ENCODE data around the gene OR4E1.
"Not testable (repeated sequence)": the region's sequence is repeated elsewhere in the genome, so short reads cannot be mapped to it uniquely, and the experiment has no call there.

The OR4E1 gene, protein sequence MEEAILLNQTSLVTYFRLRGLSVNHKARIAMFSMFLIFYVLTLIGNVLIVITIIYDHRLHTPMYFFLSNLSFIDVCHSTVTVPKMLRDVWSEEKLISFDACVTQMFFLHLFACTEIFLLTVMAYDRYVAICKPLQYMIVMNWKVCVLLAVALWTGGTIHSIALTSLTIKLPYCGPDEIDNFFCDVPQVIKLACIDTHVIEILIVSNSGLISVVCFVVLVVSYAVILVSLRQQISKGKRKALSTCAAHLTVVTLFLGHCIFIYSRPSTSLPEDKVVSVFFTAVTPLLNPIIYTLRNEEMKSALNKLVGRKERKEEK

DNA sequence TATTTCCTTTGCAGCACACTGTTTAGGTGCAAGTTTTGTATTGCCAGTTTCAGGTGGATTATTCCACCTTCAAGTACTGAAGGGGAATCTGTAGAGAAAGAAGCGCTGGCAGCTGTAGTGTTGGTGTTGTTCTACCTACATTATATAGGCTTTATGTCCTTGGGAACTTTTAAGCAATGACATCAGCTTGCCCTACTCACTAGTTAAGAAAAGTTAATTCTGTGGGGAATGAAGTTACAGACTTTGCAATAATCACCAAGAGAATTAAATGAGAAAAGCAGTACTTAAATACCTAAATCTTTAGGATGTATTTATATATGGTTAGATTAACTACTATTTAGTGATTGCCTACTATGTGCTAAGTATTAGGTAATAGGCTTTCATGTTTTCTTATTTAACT lies at the start of gene OR4E1:
Gene OR4E1, minus strand, starts transcription at position 101 of the 400 bp plus-strand sequence. CDS start 2,883 bp downstream, outside the sequence.
- DNase-seq = no peak

DNA sequence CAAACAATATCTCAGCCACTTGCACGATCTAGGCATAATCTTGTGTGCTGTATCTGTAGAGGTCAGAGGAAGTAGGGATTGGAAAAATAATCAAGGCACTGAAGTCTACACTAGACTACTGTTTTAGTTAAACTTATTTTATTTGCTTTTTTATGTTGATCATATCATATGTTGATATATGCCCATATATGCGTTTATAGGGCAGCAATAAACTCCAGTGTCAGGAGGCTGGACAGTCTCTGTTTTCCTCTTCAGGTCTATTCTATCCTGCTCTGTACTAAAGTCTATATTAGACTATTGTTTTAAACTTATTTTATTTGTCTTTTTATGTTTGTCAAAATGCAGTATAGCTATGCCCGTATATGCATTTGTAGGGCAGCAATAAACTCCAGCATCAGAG lies 47.9 kb upstream of the OR4E1 start:
- no peak for DNase-seq

DNA sequence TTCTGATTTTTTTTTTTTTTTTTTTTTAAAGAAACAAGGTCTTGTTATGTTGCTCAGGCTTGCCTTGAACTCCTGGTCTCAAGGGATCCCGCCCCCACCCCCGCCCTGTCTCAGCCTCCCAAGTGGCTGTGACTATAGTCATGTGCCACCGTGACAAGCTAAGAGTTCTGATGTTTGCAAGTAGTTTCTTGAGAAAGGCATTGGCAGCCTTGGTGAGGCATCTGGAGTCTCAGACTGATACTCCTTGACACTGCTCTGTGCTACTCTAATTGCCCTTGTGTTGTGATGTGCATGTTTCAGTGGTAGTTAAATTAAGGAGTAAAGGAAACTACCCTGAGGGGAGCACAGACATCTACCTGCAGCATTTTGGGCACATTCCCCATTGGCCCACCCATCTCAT lies 46.2 kb upstream of the OR4E1 start:
- DNase-seq = no peak

DNA sequence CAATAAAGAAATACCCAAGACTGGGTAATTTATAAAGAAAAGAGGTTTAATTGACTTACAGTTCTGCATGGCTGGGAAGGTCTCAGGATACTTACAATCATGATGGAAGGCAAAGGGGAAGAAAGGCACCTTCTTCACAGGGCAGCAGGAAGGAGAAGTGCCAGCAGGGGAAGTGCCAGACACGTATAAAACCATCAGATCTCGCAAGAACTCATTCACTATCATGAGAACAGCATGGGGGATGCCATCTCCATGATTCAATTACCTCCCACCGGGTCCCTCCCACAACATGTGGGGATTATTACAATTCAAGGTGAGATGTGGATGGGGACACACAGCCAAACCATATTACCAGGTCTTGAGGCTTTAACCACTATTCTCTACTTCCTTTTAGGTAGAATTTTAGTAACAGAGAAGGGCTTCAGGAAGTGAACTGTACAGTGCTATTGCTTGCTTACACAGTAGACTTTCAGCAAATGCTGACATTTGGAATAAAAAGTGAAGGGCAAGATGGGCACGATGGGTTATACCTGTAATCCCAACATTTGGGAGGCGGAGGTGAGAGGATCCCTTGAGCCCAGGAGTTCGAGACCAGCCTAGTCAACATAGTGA lies 40.8 kb upstream of the OR4E1 start:
- no peak for DNase-seq

DNA sequence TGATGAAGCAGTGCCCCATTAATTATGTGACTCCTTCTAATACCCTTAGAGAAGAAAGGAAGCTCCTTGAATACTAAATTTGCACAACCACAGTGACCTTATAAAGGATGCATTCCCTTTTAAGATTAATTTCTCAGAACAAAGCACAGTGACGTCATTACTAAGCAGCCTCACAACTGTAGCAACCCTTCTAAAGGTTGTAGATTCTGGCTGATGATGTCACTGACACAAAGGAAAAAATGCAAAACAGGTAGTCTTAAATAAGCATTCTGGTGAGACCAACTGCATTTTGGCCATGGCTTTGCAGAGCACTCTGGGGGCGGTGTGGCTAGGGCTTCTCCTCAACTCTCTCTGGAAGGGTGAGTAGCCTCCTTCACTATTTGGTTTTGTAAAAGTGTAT lies 38.4 kb upstream of the OR4E1 start:
- DNase-seq = no peak

DNA sequence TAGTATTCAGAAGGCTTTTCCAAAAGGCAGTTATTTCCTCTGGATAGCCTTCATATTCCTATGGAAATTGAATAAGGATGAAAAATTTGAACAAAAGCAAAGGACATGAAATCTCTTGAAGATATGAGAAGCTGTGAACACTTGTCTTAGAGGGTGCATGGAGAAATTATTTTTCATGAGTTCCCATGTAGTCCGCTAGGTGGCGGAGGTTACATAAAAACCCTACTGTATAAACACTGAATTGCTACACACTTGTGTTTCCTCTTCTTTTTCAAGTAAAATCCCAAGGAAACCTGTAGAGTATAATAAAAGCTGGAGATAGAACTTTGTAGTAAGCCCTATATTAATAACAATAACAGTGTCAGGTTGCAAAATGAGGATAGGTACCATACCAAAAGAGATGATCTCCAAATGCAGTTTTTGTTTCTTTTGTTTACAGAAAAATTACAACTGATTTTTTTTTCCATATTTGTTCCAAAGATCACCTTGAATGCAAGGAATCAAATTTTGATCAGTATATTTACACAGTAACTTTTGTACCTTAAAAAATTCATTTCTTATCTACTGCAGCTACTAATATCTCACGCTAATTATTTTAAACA lies 37.8 kb upstream of the OR4E1 start:
- peak; percentile 18 for DNase-seq

DNA sequence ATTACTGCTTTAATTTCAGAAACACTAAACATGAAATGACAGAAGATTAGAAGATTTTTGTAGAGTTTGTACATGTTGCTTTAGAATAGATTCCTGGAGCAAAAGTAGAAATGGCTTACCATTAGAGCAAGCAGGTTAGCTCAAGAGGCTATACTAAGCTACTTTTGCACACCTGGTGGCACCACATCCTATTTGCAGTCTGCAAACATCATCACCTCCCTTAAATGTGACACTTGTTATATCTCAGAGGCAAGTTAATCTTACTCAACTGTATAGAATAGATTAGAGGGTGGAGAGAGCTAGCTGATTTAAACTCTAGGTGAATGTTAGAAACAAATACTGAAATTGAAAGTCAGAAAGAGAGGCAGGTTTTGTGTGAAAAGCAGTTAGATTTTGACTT lies 30.7 kb upstream of the OR4E1 start:
- no peak for DNase-seq

DNA sequence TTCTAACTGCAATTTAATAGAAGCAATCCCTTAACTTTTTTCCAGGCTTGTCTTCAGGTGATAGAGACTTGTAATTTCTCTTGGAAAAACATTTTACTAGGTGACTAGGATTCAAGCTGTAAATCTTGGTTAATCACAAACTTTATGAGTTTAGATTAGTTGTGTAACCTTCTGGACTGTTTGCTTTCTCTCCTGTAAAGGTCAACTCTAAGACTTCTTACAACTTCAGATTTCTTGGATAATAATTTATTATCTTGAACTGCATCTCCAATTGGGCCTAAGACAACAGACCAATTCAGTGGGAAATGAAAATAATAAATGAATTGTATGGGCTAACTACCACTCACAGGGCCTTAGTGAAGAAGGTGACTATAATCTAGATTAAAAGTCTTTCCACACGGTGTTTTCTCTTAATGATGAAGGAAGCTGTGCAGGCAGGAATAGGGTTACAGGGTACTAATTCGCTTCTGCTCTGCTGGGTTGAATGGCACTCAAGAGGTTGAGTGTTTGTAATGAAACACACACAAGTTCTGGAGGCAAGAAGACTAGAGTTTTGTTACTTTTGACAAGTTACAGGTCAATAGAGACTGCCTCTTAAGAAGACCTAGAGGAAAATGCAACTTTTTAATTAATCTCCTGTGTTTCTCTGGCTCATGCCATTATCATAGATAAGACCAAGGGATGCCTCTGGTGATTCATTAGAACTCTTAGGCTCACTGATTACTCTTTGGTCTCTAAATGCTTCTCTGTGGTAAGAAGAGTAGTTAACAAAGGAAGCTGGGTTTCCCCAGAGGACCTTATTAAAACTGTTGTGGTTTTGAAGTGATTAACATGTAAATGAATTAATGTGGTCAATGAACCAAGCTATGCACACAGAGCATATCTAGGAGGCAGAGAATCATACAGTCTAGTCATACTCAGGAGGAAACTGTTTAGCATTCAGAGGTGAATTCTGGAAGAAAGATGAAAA lies 30.0 kb upstream of the OR4E1 start:
- no peak for DNase-seq

DNA sequence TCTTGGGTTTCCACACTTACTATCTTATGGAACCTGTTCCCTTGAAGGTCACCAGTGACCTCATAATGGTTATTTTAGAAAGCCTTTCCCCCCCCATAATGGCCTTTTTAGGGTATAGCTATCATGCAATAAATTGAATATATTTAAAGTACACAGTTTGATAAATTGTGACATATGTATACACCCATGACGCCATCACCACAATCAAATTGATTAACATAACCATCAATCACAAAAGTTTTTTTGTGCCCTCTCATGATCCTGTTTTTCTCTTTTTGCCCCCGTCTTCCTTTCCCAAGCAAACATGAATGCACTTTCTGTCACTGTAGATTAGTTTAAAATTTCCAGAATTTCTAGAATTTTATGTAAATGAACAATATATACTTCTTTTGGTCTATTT lies 28.7 kb upstream of the OR4E1 start:
- no peak for DNase-seq

DNA sequence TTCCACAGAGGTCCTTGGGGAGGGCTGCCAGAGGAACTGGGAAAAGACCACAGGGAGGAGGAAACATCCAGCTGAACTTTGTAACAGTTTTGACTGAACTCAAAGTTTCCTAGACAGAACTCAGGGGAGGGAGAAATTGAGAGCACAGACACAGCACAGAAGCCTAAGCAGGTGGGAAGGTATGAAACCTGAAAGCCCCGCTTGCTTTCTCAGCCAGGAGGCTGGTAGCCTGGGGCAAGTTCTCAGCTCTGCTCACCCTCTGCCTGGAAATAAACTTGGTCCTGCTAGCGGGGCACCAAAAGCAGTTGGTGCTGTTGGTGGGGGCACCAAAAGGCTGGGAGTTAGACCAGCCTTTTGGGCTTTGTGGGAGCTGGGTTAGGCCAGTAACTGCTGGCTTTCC lies 25.9 kb upstream of the OR4E1 start:
- no peak for DNase-seq

DNA sequence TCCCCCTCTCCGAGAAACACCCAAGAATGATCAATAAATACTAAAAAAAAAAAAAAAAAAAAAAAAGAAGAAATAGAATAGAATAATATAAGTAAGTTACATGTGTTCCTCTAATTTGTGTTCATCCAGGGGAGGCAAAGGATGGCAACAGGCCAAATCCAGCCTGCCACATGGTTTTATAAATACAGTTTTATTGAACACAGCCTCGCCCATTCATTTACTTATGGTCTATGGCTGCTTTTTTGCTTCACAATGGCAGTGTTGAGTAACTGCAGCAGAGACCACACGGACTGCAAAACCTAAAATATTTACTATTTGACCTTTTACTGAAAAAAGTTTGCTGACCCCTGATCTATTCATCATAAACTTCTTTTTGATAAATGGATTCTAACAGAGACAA lies 24.9 kb upstream of the OR4E1 start:
- not testable (repeated sequence) for DNase-seq

DNA sequence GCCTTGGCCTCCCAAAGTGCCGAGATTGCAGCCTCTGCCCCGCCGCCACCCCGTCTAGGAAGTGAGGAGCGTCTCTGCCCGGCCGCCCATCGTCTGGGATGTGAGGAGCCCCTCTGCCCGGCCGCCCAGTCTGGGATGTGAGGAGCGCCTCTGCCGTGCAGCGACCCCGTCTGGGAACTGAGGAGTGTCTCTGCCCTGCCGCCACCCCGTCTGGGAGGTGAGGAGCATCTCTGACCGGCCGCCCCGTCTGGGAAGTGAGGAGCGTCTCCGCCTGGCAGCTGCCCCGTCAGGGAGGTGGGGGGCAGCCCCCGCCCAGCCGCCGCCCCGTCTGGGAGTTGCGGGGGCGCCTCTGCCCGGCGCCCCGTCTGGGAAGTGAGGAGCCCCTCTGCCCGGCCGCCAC lies 24.0 kb upstream of the OR4E1 start:
- DNase-seq = not testable (repeated sequence)

DNA sequence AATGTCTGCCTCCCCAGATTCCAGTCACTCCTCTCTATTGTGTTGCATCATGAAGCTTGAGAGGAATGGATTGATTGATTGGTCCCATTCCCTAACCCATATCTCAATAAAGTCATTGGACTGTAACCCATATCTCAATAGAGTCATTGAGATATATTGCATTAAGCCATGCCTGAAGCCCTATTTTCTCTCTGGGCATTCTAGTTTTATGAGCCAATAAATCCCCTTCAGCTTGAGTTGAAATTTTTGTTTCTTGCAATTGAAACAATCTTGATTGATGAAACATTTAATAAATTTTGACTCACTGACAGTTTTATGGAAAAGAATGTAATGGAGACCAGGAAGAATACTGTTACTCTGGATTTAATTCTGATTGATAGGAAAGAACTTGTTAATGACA lies 20.8 kb upstream of the OR4E1 start:
- DNase-seq = no peak

DNA sequence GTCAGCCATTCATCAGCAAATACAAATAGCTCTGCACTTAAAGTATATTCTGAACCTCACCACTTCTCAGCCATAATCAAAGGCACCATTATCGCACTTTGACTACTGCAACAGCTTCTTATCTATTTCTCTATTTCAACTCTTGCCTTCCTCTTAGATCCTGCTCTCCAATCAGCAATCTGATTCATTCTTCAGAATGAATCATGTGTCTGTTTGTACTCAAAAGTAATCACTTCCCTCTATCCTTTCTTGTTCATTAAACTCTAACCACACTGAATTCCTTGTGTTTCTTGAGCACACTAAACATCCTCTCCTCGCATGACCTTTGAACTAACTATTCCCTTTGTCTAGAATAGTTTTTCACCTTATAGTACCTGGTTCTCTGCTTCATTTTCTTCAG lies 12.8 kb upstream of the OR4E1 start:
- no peak for DNase-seq

DNA sequence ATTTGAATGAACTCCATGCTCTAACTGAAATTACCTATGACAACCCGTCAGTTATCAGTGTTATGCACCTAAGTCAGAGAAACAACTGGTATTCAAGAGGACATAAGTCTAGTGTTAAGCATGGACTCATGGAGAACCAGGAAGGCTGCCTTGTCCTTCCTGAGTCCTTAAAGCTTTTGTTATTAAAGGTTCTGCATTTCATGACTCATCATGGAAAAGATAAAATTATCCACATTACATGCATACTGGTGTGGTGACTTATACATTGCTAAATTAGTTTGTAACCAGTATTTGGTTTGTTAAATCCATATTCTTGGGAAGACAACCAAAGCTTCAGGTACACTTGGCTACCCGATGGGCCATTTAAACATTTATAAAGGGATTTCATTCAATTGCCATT lies 6.5 kb upstream of the OR4E1 start:
- no peak for DNase-seq

DNA sequence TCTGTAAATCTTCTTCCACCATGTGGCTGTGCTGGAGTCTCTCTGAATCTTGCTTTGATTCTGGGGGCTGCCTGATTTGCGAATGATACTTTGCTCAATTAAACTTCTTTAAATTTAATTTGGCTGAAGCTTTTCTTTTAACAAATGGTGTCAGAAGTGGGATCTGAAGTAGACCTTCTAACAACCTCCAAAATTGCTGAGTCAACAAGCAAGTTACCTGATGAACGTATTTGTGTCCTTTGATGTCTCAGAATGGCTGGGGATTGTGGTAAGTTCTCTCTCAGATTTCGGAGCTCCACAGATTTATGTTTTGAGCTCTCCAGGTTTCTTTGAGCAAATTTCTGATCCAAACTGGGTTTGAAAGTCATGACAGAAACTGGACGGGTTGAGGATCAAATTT lies 1.9 kb upstream of the OR4E1 start:
- DNase-seq = no peak

DNA sequence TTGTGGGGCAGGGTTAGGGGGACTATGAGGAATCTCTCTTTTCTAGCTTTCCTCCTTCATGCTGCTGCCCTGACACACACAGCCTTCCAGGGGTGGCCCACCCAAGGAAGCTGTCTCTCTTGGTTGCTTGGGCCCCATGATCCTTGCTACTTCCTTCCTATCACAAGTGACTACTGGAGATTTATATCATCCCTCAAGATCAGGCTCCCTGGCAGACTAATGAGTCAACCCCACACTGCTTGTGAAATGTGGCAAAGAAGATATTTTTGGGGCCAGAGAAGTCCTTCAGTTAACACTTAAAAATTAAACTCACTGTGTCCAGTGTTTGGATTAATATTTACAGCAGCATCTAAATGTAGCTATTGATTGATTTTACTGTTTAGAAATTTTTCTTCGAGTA lies 1.5 kb downstream of the OR4E1 start:
- DNase-seq = no peak

DNA sequence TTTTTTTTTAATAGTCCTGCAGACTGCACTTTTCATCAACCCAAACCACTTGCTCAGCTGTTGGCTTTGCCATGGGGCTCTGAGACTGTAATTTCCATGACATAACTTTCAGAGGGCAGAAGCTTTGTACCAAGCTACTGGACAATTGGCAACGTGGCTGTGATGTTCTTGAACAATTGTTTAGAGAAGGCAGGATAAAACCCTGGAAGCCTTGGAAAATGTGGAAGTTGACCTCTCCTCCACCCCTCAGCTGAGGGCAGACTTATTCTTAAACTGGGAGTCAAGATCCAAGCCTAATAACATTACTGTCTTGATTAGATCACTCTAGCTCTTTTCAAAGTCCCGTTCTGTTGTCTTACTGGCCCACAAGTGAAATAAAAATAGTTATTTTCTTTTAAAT lies 2.2 kb downstream of the OR4E1 start:
- DNase-seq = no peak

DNA sequence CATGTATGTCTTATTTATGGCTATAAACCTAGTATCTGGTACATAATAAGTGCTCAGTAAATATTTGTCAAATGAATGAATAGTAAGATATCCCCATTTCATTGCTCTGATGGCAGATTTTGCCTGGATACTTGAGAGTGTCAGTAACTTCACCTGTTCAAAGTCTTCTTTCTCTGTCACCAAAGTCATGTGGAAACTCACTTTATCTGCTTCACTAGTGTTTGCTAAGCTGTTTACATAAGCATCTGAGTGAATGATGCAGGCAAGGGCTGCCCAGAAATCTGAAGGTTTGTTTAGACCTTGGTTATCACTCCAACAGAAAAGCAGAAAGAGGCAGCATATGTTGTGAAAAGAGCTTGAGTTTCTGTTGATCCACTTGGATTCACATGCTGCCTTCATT lies 4.3 kb downstream of the OR4E1 start:
- DNase-seq = no peak

DNA sequence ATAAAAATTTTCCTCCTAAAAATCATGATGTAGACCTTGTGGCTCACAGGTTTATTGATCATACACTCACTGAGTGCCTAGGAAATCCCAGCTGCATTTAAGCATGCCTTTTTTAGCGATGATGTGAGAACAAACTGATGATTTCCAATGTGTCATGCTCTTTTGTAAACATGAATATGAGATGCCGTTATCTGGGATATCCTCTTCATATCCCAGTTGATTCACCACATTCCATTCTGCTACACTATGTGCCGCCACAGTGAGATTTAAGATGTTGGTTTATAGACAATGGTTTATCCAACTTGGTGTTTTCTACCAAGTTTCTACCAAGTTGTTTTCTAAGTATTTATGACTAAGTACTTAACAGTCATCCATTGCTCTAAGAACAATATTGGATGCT lies 5.2 kb downstream of the OR4E1 start:
- DNase-seq = no peak

DNA sequence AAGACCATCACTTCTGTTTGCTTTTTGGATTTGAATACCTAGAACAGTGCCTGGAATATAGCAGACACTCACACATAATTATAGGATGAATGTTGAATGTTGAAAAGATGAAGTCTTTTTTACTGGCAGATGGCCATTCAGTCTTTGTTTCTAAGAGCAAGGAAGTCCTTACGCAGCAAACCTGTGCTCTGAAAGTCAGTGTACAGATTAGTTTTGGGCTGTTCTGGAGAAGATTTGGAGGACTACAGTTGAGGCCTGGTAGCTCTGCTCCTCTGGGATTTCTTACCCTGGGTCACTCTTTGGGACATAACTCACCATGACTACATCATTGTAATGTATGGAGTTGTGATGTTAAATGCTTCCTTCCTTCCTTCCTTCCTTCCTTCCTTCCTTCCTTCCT lies 16.6 kb downstream of the OR4E1 start:
- DNase-seq = no peak

DNA sequence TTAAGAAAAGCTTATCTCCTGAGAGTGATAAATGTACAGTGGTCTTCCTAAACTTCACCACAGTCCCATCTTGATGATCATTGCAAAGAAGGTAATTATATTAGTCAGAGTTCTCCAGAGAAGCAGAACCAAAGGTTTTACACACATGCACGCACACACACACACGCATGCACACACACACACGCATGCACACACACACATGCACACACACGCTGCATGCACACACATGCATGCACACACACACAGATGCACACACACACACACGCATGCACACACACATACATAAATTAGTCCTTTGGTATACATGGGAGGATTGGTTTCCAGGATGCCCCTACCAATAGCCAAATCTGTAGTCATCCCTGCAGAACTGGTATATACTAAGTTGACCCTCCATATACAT lies 19.4 kb downstream of the OR4E1 start:
- DNase-seq = no peak

DNA sequence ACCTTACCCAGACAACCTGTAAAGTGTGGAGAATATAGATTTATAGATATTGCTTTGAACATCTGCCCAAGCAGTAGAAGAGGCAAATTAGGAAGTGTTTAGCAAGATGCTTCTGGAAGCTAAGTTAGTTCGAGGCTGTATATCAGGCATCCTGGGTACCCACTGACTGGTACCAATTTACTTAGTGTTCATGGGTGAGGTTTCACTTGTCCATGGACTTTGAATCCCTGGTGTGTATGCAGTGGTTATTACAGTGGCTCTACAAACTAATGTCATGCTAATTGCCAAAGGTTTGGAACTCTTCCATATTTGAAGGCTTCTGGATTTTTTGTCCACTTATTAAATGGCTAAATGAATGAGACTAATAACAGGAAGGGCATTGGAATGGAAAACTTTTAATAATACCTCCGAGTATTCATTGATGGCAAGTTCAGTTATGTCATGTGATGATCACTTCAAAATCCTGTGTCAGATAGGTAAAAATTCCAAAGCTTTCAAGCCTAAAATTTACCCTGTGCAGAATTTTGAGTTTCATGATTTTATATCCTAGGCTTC lies 20.2 kb downstream of the OR4E1 start, which contains the start of gene OR4E2:
Gene OR4E2, plus strand, starts transcription at position 505 of the 555 bp plus-strand sequence. CDS start 11,248 bp downstream, outside the sequence.
- no peak for DNase-seq
